Epithelial cell of esophagus (primary cell): ENCODE data around the gene CCNY.

Experiments used
- DNase-seq: peaks from one replicate; pipeline ENCODE4 v3.0.0; 2010; ENCODE audit warnings: low read depth
- H3K4me3 ChIP-seq: 2 replicates; pipeline ENCODE4 v1.5.1; 2011; ENCODE audit warnings: mild to moderate bottlenecking, low read length, control low read depth
- CTCF ChIP-seq: IDR thresholded peaks from 2 replicates; pipeline ENCODE4 v1.5.1; 2011; ENCODE audit warnings: low read depth, mild to moderate bottlenecking, low read length, control low read depth, inconsistent platforms; ENCODE audit not compliant: insufficient read depth; ENCODE audit errors: missing control alignments

The CCNY gene

DNA sequence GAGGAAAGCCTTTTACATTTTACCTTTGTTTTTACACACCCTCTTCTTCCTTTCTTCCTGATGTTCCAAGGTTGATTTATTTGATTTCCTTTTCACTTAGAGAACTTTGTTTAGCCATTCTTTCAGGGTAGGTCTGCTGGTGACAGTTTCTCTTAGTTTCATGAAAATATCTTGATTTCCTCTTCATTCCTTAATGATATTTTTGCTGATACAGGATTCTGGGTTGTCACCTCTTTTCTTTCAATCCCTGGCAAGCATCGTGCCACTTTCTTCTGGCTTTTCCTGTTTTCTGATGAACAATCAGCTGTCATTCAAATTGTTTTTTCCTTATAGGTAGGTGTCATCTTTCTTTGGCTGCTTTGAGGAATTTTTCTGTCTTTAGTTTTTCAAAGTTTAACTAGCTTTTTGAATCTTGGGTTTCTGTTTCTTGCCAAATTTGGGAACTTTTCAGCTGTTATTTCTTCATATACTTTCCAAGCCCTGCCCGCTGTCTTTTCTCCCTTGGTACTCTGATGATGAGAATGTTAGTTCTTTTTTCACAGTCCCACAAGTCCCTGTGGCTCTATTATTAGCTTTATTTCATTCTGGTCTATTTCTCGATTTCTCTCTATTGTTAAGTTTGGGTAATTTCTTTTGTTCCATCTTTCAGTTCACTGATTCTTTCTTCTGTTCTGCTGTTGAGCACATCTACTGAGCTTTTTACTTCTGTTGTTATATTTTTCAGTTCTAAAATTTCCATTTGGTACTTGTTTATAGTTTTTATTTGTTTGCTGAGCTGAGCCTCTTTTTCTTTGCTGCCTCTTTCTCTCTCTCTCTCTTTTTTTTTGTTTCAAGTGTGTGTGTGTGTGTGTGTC lies 102.6 kb downstream of the CCNY start:
- no peak for DNase-seq
- no peak overlapping the region for H3K4me3 ChIP-seq
- no peak for TF ChIP-seq CTCF

GRCh38 chr10:35440016-35440415 lies 103.7 kb downstream of the CCNY start:
- no peak overlapping the region for H3K4me3 ChIP-seq
- TF ChIP-seq CTCF: no peak
- DNase-seq: no peak

DNA sequence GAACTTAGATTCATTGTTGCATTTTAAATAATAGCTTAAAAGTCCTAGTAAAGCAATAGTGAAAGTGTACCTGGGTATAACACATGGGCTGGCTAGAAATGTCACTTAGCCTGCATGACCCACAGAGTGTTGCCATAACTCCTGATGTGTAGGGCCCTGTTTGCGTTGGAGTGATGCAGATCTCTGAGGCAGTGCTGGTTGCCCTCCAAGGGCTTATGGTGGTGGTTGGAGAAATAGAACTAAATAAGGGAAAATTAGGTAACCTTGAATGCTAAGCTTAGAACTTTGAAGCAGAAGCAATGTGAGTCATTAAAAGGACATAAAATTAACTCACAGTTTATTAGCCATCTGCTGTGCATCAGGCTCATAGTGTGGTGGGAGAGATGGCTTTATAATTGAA lies 105.7 kb downstream of the CCNY start:
- no peak overlapping the region for H3K4me3 ChIP-seq
- no peak for DNase-seq
- no peak for TF ChIP-seq CTCF

DNA sequence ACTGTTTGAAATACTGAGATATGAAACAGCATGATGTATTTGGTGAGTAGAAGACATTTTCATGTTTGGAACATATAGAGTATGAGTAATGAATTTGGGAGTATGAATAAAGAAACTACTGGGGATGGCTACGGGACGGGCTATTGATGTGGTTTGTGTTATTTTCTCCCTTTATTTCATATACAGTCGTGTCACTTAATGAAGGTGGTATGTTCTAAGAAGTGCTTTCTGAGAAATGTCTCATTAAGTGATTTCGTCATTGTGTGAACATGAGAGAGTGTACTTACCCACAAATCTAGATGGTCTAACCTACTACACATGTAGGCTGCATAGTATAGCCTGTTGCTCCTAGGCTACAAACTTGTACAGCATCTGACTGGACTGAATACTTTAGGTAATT lies 106.3 kb downstream of the CCNY start:
- TF ChIP-seq CTCF: no peak
- DNase-seq: no peak
- no peak overlapping the region for H3K4me3 ChIP-seq

GRCh38 chr10:35443858-35444257 lies 107.5 kb downstream of the CCNY start:
- no peak overlapping the region for H3K4me3 ChIP-seq
- DNase-seq: no peak
- TF ChIP-seq CTCF: no peak

- no peak overlapping the region for H3K4me3 ChIP-seq
- no peak for TF ChIP-seq CTCF
- no peak for DNase-seq
These were observed 109.0 kb downstream of the CCNY start for GRCh38 chr10:35445150-35445884.
